CD4-positive, alpha-beta T cell (primary cell): ENCODE results near the gene TSPAN32. TPM values are rescaled to one million over a fixed set of nuclear protein-coding genes. Genes with fewer than 3 reads are reported as not detected.
"Not testable (repeated sequence)": the region's sequence is repeated elsewhere in the genome, so short reads cannot be mapped to it uniquely, and the experiment has no call there.

Source experiments
- ATAC-seq: fragments of 200-7000 bp; cut with Tn5 transposase; one replicate; pipeline ENCODE4 v1.10.0; 2022; ENCODE audit warnings: mild to moderate bottlenecking; ENCODE audit not compliant: poor library complexity
- CTCF ChIA-PET: fragments of 350-600 bp; sonication (Branson Sonifier 250); formaldehyde crosslinking; loops from one replicate; lab custom pipeline; 2021; ENCODE audit warnings: antibody characterized with exemption, inconsistent platforms; lab: Charles Lee
- POLR2A ChIA-PET: fragments of 350-600 bp; sonication (Branson Sonifier 250); formaldehyde crosslinking; loops from one replicate; lab custom pipeline; 2021; ENCODE audit warnings: antibody characterized with exemption, inconsistent platforms; lab: Charles Lee
- DNase-seq, 14 experiments: peaks; one replicate each; pipeline ENCODE4 v3.0.0-alpha.2; 2013 to 2020; ENCODE audit warnings: mixed read lengths in 2 of 14
- H3K27ac ChIP-seq, 2 donors: one replicate each; pipeline versions ENCODE4 v1.5.1 to v1.7.0; 2013; ENCODE audit warnings: low read length in 2 of 2, low read depth in 1 of 2, mild to moderate bottlenecking in 1 of 2
- H3K27me3 ChIP-seq, 2 experiments: 1 replicate in 1 of 2; 2 replicates in 1 of 2; pipeline versions ENCODE4 v1.6.1 to v1.7.0; 2013; ENCODE audit warnings: low read length in 2 of 2, control low read depth in 1 of 2, mild to moderate bottlenecking in 1 of 2, moderate library complexity in 1 of 2; ENCODE audit not compliant: insufficient read depth in 2 of 2, control insufficient read depth in 1 of 2
- H3K36me3 ChIP-seq: one replicate; pipeline ENCODE4 v1.6.1; 2013; ENCODE audit warnings: low read length, control low read depth; ENCODE audit not compliant: insufficient read depth
- H3K4me1 ChIP-seq: one replicate; pipeline ENCODE4 v1.6.1; 2013; ENCODE audit warnings: low read length, control low read depth; ENCODE audit not compliant: insufficient read depth
- H3K4me3 ChIP-seq: one replicate; pipeline ENCODE4 v1.5.1; 2013; ENCODE audit warnings: mild to moderate bottlenecking, low read length, moderate library complexity
- H3K9me3 ChIP-seq, 2 experiments: 1 replicate in 1 of 2; 2 replicates in 1 of 2; pipeline versions ENCODE4 v1.6.1 to v1.7.0; 2013; ENCODE audit warnings: low read length in 2 of 2, mild to moderate bottlenecking in 2 of 2, control low read depth in 1 of 2, moderate library complexity in 1 of 2; ENCODE audit not compliant: control insufficient read depth in 1 of 2, insufficient read depth in 1 of 2
- H3K27ac Mint-ChIP-seq: one replicate; pipeline ENCODE4 v1.8.0; 2020; ENCODE audit warnings: mixed read lengths
- H3K27me3 Mint-ChIP-seq: one replicate; pipeline ENCODE4 v1.8.0; 2021; ENCODE audit warnings: mixed read lengths
- H3K36me3 Mint-ChIP-seq: one replicate; pipeline ENCODE4 v1.8.0; 2021; ENCODE audit warnings: low read depth, mixed read lengths
- H3K4me1 Mint-ChIP-seq: one replicate; pipeline ENCODE4 v1.8.0; 2021; ENCODE audit warnings: low read depth, mixed read lengths
- H3K4me3 Mint-ChIP-seq: one replicate; pipeline ENCODE4 v1.8.0; 2020; ENCODE audit warnings: mild to moderate bottlenecking, mixed read lengths
- H3K9me3 Mint-ChIP-seq: one replicate; pipeline ENCODE4 v1.8.0; 2020; ENCODE audit warnings: mixed read lengths
- CTCF ChIP-seq: fragments of 200-600 bp; IDR thresholded peaks from one replicate; pipeline ENCODE4 v1.8.0; 2022; ENCODE audit warnings: antibody characterized with exemption, mild to moderate bottlenecking
- intact Hi-C, 2 experiments: fragments of 100-400 bp; cut with DNase I in 1 of 2; cut with micrococcal nuclease in 1 of 2; formaldehyde crosslinking; loops; one replicate each; pipeline versions ENCODE4 v1.15.1 to v1.9.0; 2023 to 2025; cut with DNase I, micrococcal nuclease
- total RNA-seq, 174 experiments: library from RNA in 2 of 174; stranded (reverse) in 2 of 174; gene quantifications; one replicate each; pipeline ENCODE4 v1.2.3 and lab custom pipeline; 2021 to 2026

Gene TSPAN32
- total RNA-seq, 2 experiments from 2014 or later, result 81.8 TPM

- H3K36me3 Mint-ChIP-seq, H3K27ac ChIP-seq, H3K9me3 Mint-ChIP-seq, H3K27me3 ChIP-seq, H3K4me1 ChIP-seq, POLR2A ChIA-PET, CTCF ChIA-PET, ATAC-seq, H3K27ac Mint-ChIP-seq, H3K36me3 ChIP-seq, H3K4me3 ChIP-seq, H3K4me1 Mint-ChIP-seq, intact Hi-C loops, H3K4me3 Mint-ChIP-seq, DNase-seq: not testable (repeated sequence)
- peaks cover 22% of the 10 kb centered on the region for H3K27me3 Mint-ChIP-seq
- peaks cover 0 to 14% of the 10 kb centered on the region in 2 experiments for H3K9me3 ChIP-seq
Measured at GRCh38 chr11:2335286-2335685, 33.5 kb downstream of the TSPAN32 start.

GRCh38 chr11:2338760-2339159 is 36.9 kb downstream of the TSPAN32 start:
- H3K27me3 ChIP-seq, H3K36me3 ChIP-seq, CTCF ChIA-PET, H3K4me1 ChIP-seq, H3K27ac Mint-ChIP-seq, H3K27ac ChIP-seq, intact Hi-C loops, H3K4me3 ChIP-seq, ATAC-seq, H3K4me3 Mint-ChIP-seq, H3K36me3 Mint-ChIP-seq, POLR2A ChIA-PET, H3K9me3 Mint-ChIP-seq, H3K4me1 Mint-ChIP-seq, H3K9me3 ChIP-seq: not testable (repeated sequence)
- H3K27me3 Mint-ChIP-seq, result peaks cover 22% of the 10 kb centered on the region
- peak in 1 of 14 experiments; percentile 23 for DNase-seq

GRCh38 chr11:2342557-2342956 is 40.7 kb downstream of the TSPAN32 start:
- H3K27me3 Mint-ChIP-seq, result peaks cover 6% of the 10 kb centered on the region
- Histone ChIP-seq H3K9me3 (peaks cover 0 to 7% of the 10 kb centered on the region in 2 experiments), H3K4me1 (no peaks in the 10 kb centered on the region), H3K4me3 (no peak overlapping the region), H3K36me3 (no peaks in the 10 kb centered on the region), H3K27me3 (no peaks in the 10 kb centered on the region), H3K27ac (no peak overlapping the region)
- no peaks in the 10 kb centered on the region for H3K9me3 Mint-ChIP-seq
- no peak for TF ChIP-seq CTCF
- H3K36me3 Mint-ChIP-seq, result no peaks in the 10 kb centered on the region
- DNase-seq, result no peak
- intact Hi-C loops, result no loop called here
- CTCF ChIA-PET, result no interaction called here
- no peak overlapping the region for H3K4me3 Mint-ChIP-seq
- ATAC-seq, result no peak
- POLR2A ChIA-PET, result no interaction called here
- no peaks in the 10 kb centered on the region for H3K4me1 Mint-ChIP-seq
- H3K27ac Mint-ChIP-seq, result no peak overlapping the region

- peaks cover 0 to 7% of the 10 kb centered on the region in 2 experiments for H3K9me3 ChIP-seq
- Mint-ChIP-seq H3K36me3 (no peaks in the 10 kb centered on the region), H3K4me3 (no peak overlapping the region), H3K27ac (no peak overlapping the region), H3K27me3 (peaks cover 2% of the 10 kb centered on the region), H3K9me3 (no peaks in the 10 kb centered on the region), H3K4me1 (no peaks in the 10 kb centered on the region)
- DNase-seq (no peak), ATAC-seq (no peak)
- ChIA-PET CTCF (no interaction called here), POLR2A (no interaction called here)
- no peak overlapping the region for H3K4me3 ChIP-seq
- H3K4me1 ChIP-seq, result no peaks in the 10 kb centered on the region
- no peak for TF ChIP-seq CTCF
- no peaks in the 10 kb centered on the region for H3K27me3 ChIP-seq
- intact Hi-C loops, result no loop called here
- no peaks in the 10 kb centered on the region for H3K36me3 ChIP-seq
- H3K27ac ChIP-seq, result no peak overlapping the region
Measured at GRCh38 chr11:2342981-2343380, 41.2 kb downstream of the TSPAN32 start.
